Sigmoid colon (tissue), 7 donors: ENCODE data around the gene VBP1. TPM values are rescaled to one million over a fixed set of nuclear protein-coding genes. Genes with fewer than 3 reads are reported as not detected.

Experiments used
- DNase-seq: peaks from one replicate; pipeline ENCODE4 v3.0.0-alpha.2; 2019
- H3K27ac ChIP-seq, 4 donors: fragments of 200-600 bp; sonication (generic); one replicate each; pipeline ENCODE4 v1.5.1; 2016 to 2019; ENCODE audit warnings: mild to moderate bottlenecking in 1 of 4
- H3K27me3 ChIP-seq, 3 donors: fragments of 200-600 bp; sonication (generic); one replicate each; pipeline ENCODE4 v1.5.1; 2019; ENCODE audit warnings: mild to moderate bottlenecking in 1 of 3
- H3K36me3 ChIP-seq, 4 donors: fragments of 200-600 bp; sonication (generic); one replicate each; pipeline ENCODE4 v1.5.1; 2016 to 2019
- H3K4me1 ChIP-seq, 4 donors: fragments of 200-600 bp; sonication (generic); one replicate each; pipeline ENCODE4 v1.5.1; 2017 to 2019
- H3K4me3 ChIP-seq, 4 donors: fragments of 200-600 bp; sonication (generic); one replicate each; pipeline ENCODE4 v1.5.1; 2017 to 2019; ENCODE audit warnings: mild to moderate bottlenecking in 2 of 4, moderate library complexity in 1 of 4
- H3K9me3 ChIP-seq, 4 donors: fragments of 200-600 bp in 3 of 4; sonication (generic) in 3 of 4; one replicate each; pipeline versions ENCODE4 v1.5.1 to v1.6.1; 2013 to 2019
- CTCF ChIP-seq, 4 experiments: fragments of 450-650 bp in 3 of 4; fragments of 200-600 bp in 1 of 4; IDR thresholded peaks; one replicate each; pipeline ENCODE4 v1.5.1; 2016 to 2019; ENCODE audit warnings: antibody characterized with exemption in 4 of 4, mild to moderate bottlenecking in 3 of 4, moderate library complexity in 2 of 4
- EP300 ChIP-seq, 4 donors: sonication (generic); formaldehyde crosslinking; IDR thresholded peaks; one replicate each; pipeline ENCODE4 v1.6.1; 2017; ENCODE audit warnings: antibody characterized with exemption in 4 of 4
- POLR2A ChIP-seq, 2 donors: fragments of 450-650 bp; IDR thresholded peaks; one replicate each; pipeline ENCODE4 v1.6.1; 2016; ENCODE audit warnings: antibody characterized with exemption in 2 of 2, mild to moderate bottlenecking in 2 of 2, moderate library complexity in 2 of 2
- POLR2AphosphoS5 ChIP-seq, 4 donors: sonication (generic); formaldehyde crosslinking; IDR thresholded peaks; one replicate each; pipeline ENCODE4 v1.6.1; 2017; ENCODE audit warnings: antibody characterized with exemption in 4 of 4
- WGBS, 2 donors: extraction: QIAGEN DNeasy Blood & Tissue Kit; methylation state at CpG; one replicate each; pipeline ENCODE4 v1.1.7; 2013; 5-methylcytosine and 5-hydroxymethylcytosine counted together
- intact Hi-C: fragments of 100-400 bp; cut with DNase I; formaldehyde crosslinking; loops from one replicate; pipeline ENCODE4 v1.15.1; 2023
- polyA plus RNA-seq, 3 donors: library from polyadenylated mRNA; stranded (reverse); fragments of 200-250 nt; gene quantifications; one replicate each; pipeline ENCODE4 v1.2.3, GENCODE V29; 2013
- total RNA-seq, 4 donors: library from RNA; depleted of rRNA; stranded (reverse); fragments of >200 nt; gene quantifications; one replicate each; pipeline ENCODE4 v1.1.0, GENCODE V29; 2016
- donor health status: healthy with polysubstance abuse.
- donor health status: Bipolar disorder and iron deficiency.
- donor health status: healthy.

Gene VBP1
- total and polyA plus RNA-seq, 7 donors, result 28.8 to 60.1 (median 44.3) TPM

GRCh38 chrX:155237719-155238118 is 21.5 kb downstream of the VBP1 start:
- Histone ChIP-seq H3K4me1 (peaks cover 0 to 10% (median 0%) of the 10 kb centered on the region in 4 donors), H3K9me3 (no peaks in the 10 kb centered on the region), H3K27ac (peak overlapping the region in 3 of 4 donors; percentile 44 to 74 (median 49)), H3K36me3 (peaks cover 0 to 10% (median 0%) of the 10 kb centered on the region in 4 donors), H3K27me3 (no peaks in the 10 kb centered on the region), H3K4me3 (no peak overlapping the region)
- peak; percentile 67 for DNase-seq
- WGBS, 2 donors, result 91 to 97% methylated on average over 5 of the region's 5 CpGs
- intact Hi-C loops, result no loop called here
- TF ChIP-seq EP300 (IDR thresholded peaks at IDR 0.05) (peak in 3 of 4 donors; percentile 39 to 69 (median 46)), POLR2AphosphoS5 (IDR thresholded peaks at IDR 0.05) (peak; percentile 75 to 90 (median 82)), CTCF (IDR thresholded peaks at IDR 0.05) (no peak)

DNA sequence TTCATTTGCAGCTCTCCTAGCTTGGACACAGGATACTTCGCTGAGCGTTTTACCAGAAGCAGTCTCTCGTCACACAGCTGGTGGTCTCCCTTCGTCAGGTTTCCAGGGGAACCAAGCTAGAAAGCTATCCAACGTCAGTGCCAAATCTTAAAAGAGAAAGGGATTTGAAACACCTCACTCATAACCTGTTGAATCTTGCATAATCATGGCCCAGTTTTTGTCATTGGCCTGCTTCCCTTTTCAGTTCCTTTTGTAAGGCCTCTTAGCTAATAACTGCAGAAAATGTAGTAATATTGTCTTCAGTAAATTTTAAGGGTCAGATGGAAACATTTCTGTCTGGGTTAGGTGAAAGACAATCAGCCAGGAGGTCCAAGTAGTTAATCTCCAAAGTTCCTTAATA is 26.0 kb downstream of the VBP1 start:
- Histone ChIP-seq H3K9me3 (no peaks in the 10 kb centered on the region), H3K4me3 (no peak overlapping the region), H3K36me3 (no peaks in the 10 kb centered on the region), H3K27ac (no peak overlapping the region), H3K27me3 (no peaks in the 10 kb centered on the region), H3K4me1 (peaks cover 0 to 5% (median 0%) of the 10 kb centered on the region in 4 donors)
- intact Hi-C loops, result no loop called here
- 78 to 93% methylated on average over 5 of the region's 5 CpGs for WGBS, 2 donors
- TF ChIP-seq EP300 (IDR thresholded peaks at IDR 0.05), result no peak
- TF ChIP-seq POLR2AphosphoS5 (IDR thresholded peaks at IDR 0.05), result no peak
- no peak for TF ChIP-seq CTCF (IDR thresholded peaks at IDR 0.05)
- TF ChIP-seq POLR2A (IDR thresholded peaks at IDR 0.05), result no peak
- no peak for DNase-seq

DNA sequence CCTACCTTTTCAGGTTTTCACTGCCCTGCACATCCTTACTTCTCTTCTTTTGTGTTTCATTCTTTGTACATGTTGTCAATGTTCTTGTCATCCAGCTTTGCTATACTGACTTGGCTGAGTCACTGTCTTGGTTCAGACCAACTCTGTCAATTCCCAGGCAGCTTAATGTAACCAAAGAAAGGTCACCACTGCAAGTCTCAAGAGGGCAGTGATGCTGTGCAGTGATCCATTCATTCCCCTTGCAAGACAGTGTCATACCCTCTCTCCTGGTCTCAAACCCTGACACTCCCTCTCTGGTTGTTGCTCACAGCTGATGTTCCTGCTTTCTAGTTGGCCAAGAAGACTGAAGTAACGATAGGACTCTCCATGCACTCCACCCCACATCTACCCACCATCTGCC is 30.5 kb downstream of the VBP1 start:
- 85 to 90% methylated on average over 1 of the region's 1 CpG for WGBS, 2 donors
- no peak overlapping the region for H3K27ac ChIP-seq
- intact Hi-C loops, result no loop called here
- H3K4me3 ChIP-seq, result no peak overlapping the region
- DNase-seq, result no peak
- no peaks in the 10 kb centered on the region for H3K9me3 ChIP-seq
- TF ChIP-seq CTCF (IDR thresholded peaks at IDR 0.05), result no peak
- TF ChIP-seq POLR2AphosphoS5 (IDR thresholded peaks at IDR 0.05), result no peak
- TF ChIP-seq POLR2A (IDR thresholded peaks at IDR 0.05), result no peak
- TF ChIP-seq EP300 (IDR thresholded peaks at IDR 0.05), result no peak
- no peaks in the 10 kb centered on the region for H3K36me3 ChIP-seq
- no peaks in the 10 kb centered on the region for H3K4me1 ChIP-seq
- H3K27me3 ChIP-seq, result no peaks in the 10 kb centered on the region

DNA sequence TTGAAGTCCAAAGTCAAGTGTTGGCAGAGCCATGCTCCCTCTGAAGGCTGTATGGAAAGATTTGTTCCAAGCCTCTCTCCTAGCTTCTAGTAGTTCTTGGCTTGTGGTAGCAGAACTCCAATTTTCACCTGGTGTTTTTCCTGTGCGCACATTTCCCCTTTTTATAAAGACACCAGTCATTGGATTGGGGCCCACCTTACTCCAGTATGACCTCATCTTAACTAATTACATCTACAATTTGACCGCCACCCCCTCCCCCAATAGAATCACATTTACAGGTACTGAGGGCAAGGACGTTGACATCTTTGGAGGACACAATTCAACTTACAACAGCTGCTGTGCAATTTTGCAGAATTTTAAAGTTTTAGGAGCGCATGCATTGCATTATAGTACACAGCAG is 31.2 kb downstream of the VBP1 start:
- intact Hi-C loops, result no loop called here
- TF ChIP-seq EP300 (IDR thresholded peaks at IDR 0.05) (no peak), POLR2A (IDR thresholded peaks at IDR 0.05) (no peak), POLR2AphosphoS5 (IDR thresholded peaks at IDR 0.05) (no peak), CTCF (IDR thresholded peaks at IDR 0.05) (no peak)
- H3K9me3 ChIP-seq, result no peaks in the 10 kb centered on the region
- no peaks in the 10 kb centered on the region for H3K36me3 ChIP-seq
- H3K27me3 ChIP-seq, result no peaks in the 10 kb centered on the region
- 76 to 84% methylated on average over 4 of the region's 4 CpGs for WGBS, 2 donors
- H3K27ac ChIP-seq, result no peak overlapping the region
- no peak overlapping the region for H3K4me3 ChIP-seq
- no peaks in the 10 kb centered on the region for H3K4me1 ChIP-seq
- DNase-seq, result no peak

DNA sequence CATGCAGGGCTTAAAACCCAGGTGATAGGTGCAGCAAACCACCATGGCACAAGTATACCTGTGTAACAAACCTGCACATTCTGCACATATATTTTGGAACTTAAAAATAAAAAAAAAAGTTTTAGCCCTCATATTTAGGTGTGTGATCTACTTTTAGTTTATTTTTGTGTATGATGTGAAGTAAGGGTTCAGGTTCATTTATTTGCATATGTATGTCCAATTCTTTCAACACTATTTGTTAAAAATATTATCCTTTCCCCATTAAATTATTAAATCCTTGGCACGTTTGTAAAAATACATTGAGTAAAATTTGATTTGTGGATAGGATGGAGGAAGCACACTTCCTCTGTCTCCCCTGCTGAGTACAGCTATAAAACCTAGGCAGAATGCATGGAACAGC is 35.1 kb downstream of the VBP1 start:
- Histone ChIP-seq H3K36me3 (no peaks in the 10 kb centered on the region), H3K4me1 (no peaks in the 10 kb centered on the region), H3K27ac (no peak overlapping the region), H3K9me3 (no peaks in the 10 kb centered on the region), H3K4me3 (no peak overlapping the region), H3K27me3 (no peaks in the 10 kb centered on the region)
- intact Hi-C loops, result no loop called here
- 57 to 78% methylated on average over 1 of the region's 1 CpG for WGBS, 2 donors
- DNase-seq, result no peak
- TF ChIP-seq CTCF (IDR thresholded peaks at IDR 0.05) (no peak), EP300 (IDR thresholded peaks at IDR 0.05) (no peak), POLR2AphosphoS5 (IDR thresholded peaks at IDR 0.05) (no peak)
